K562 (cell line): ENCODE data around the gene SULT2B1. TPM values are rescaled to one million over a fixed set of nuclear protein-coding genes. Genes with fewer than 3 reads are reported as not detected.

Source experiments
- ADNP ChIP-seq: fragments of 200-800 bp; sonication (Bioruptor generic); IDR thresholded peaks from 2 replicates; pipeline ENCODE4 v1.6.1; 2016; ENCODE audit warnings: missing genetic modification characterization, missing compliant biosample characterization
- ASH1L ChIP-seq: fragments of 450-650 bp; IDR thresholded peaks from 2 replicates; pipeline ENCODE4 v1.6.1; 2018; ENCODE audit warnings: borderline replicate concordance, mild to moderate bottlenecking, low read depth; ENCODE audit not compliant: partially characterized antibody
- CBFA2T2 ChIP-seq: fragments of 450-650 bp; conservative IDR thresholded peaks from 2 replicates; pipeline ENCODE4 v1.6.1; 2017; ENCODE audit warnings: mild to moderate bottlenecking
- CBFA2T3 ChIP-seq: fragments of 450-650 bp; IDR thresholded peaks from 2 replicates; pipeline ENCODE4 v1.6.1; 2017
- CCNT2 ChIP-seq: IDR thresholded peaks from 2 replicates; pipeline ENCODE4 v1.6.1; 2011; ENCODE audit warnings: borderline replicate concordance, low read depth, mild to moderate bottlenecking, moderate library complexity, mixed read lengths, low read length; ENCODE audit not compliant: insufficient read length; ENCODE audit errors: extremely low read depth
- CREB1 ChIP-seq, 2 experiments: sonication (generic) in 1 of 2; formaldehyde crosslinking in 1 of 2; IDR thresholded peaks; 2 replicates each; pipeline versions ENCODE4 v1.6.1 to v1.8.0; 2012 to 2022; ENCODE audit warnings: inconsistent platforms in 1 of 2, mild to moderate bottlenecking in 1 of 2, missing genetic modification reagents in 1 of 2, moderate library complexity in 1 of 2
- GTF2F1 ChIP-seq: IDR thresholded peaks from 2 replicates; pipeline ENCODE4 v1.6.1; 2011; ENCODE audit warnings: low read depth, low read length, improper control_type of control experiment
- JUN ChIP-seq, 2 experiments: sonication (generic) in 1 of 2; formaldehyde crosslinking in 1 of 2; IDR thresholded peaks; 2 replicates each; pipeline versions ENCODE4 v1.6.1 to v1.8.0; 2012 to 2022; ENCODE audit warnings: borderline replicate concordance in 2 of 2, mild to moderate bottlenecking in 2 of 2, improper control_type of control experiment in 1 of 2, low read depth in 1 of 2, low read length in 1 of 2, missing genetic modification reagents in 1 of 2
- NFRKB ChIP-seq: fragments of 450-650 bp; IDR thresholded peaks from 2 replicates; pipeline ENCODE4 v1.6.1; 2016; ENCODE audit warnings: low read depth
- PCBP1 ChIP-seq: fragments of 200-400 bp; formaldehyde crosslinking; IDR thresholded peaks from 2 replicates; pipeline ENCODE4 v1.6.1; 2018; ENCODE audit warnings: mild to moderate bottlenecking, low read depth, low read length; ENCODE audit not compliant: poor library complexity, severe bottlenecking
- POLR2G ChIP-seq: fragments of 200-400 bp; formaldehyde crosslinking; IDR thresholded peaks from 2 replicates; pipeline ENCODE4 v1.6.1; 2017; ENCODE audit warnings: low read depth, mild to moderate bottlenecking, antibody characterized with exemption, low read length, moderate library complexity
- SAFB2 ChIP-seq: fragments of 200-400 bp; formaldehyde crosslinking; IDR thresholded peaks from 2 replicates; pipeline ENCODE4 v1.6.1; 2018; ENCODE audit warnings: borderline replicate concordance, low read length, low read depth, moderate library complexity; ENCODE audit not compliant: severe bottlenecking
- SMAD2 ChIP-seq: fragments of 150-350 bp; IDR thresholded peaks from 2 replicates; pipeline ENCODE4 v1.6.1; 2014; ENCODE audit warnings: low read depth, mild to moderate bottlenecking, low read length
- SRF ChIP-seq, 2 experiments: fragments of 250-450, 450-650 bp in 1 of 2; sonication (Bioruptor Pico) in 1 of 2; sonication (generic) in 1 of 2; formaldehyde crosslinking; IDR thresholded peaks; 2 replicates each; pipeline versions ENCODE4 v1.5.0 to v1.5.1; 2020 to 2022; ENCODE audit warnings: mild to moderate bottlenecking in 1 of 2, missing genetic modification reagents in 1 of 2
- TCF7 ChIP-seq: sonication (generic); IDR thresholded peaks from 2 replicates; pipeline ENCODE4 v1.6.1; 2016; ENCODE audit warnings: antibody characterized with exemption, borderline replicate concordance
- TRIM24 ChIP-seq, 2 experiments: fragments of 450-650 bp; IDR thresholded peaks; 2 replicates each; pipeline ENCODE4 v1.6.1; 2016
- ZNF592 ChIP-seq: fragments of 450-650 bp; IDR thresholded peaks from 2 replicates; pipeline ENCODE4 v1.6.1; 2017; ENCODE audit warnings: antibody characterized with exemption, mild to moderate bottlenecking
- polyA plus RNA-seq, 8 experiments: library from polyadenylated mRNA; depleted of rRNA in 4 of 8; stranded (reverse) in 5 of 8; unstranded in 3 of 8; fragments of >200 nt; fragmentation: Nextera tagmentation in 2 of 8; fragmentation: Illumina TruSeq in 1 of 8; extraction: Ambion mirVana in 2 of 8; extraction: Trizol in 1 of 8; gene quantifications; 2 replicates each; pipeline versions ENCODE4 v1.2.1 to v1.2.3, GENCODE V29; 2011 to 2014; ENCODE audit warnings: inconsistent platforms in 1 of 8, missing spikeins in 1 of 8
- total RNA-seq, 7 experiments: library from RNA; depleted of rRNA in 6 of 7; stranded (reverse); fragments of >200 nt in 6 of 7; fragmentation: Illumina TruSeq in 2 of 7; extraction: Trizol in 2 of 7; gene quantifications; 2 replicates each; pipeline versions ENCODE4 v1.2.1 to v1.2.3, GENCODE V29; 2011 to 2021; ENCODE audit warnings: low replicate concordance in 1 of 7
- TF ChIP-seq, protein P1 (sequence below): sonication (generic); formaldehyde crosslinking; IDR thresholded peaks from 2 replicates; pipeline ENCODE4 v1.8.0; 2022; ENCODE audit warnings: mild to moderate bottlenecking, missing genetic modification reagents

The SULT2B1 gene
- total and polyA plus RNA-seq, 9 of the 15 experiments (the other 6 are each of a cell fraction or from before 2014, with no cell fraction given) = 0.09 to 0.62 (median 0.22) TPM; not detected in 2

DNA sequence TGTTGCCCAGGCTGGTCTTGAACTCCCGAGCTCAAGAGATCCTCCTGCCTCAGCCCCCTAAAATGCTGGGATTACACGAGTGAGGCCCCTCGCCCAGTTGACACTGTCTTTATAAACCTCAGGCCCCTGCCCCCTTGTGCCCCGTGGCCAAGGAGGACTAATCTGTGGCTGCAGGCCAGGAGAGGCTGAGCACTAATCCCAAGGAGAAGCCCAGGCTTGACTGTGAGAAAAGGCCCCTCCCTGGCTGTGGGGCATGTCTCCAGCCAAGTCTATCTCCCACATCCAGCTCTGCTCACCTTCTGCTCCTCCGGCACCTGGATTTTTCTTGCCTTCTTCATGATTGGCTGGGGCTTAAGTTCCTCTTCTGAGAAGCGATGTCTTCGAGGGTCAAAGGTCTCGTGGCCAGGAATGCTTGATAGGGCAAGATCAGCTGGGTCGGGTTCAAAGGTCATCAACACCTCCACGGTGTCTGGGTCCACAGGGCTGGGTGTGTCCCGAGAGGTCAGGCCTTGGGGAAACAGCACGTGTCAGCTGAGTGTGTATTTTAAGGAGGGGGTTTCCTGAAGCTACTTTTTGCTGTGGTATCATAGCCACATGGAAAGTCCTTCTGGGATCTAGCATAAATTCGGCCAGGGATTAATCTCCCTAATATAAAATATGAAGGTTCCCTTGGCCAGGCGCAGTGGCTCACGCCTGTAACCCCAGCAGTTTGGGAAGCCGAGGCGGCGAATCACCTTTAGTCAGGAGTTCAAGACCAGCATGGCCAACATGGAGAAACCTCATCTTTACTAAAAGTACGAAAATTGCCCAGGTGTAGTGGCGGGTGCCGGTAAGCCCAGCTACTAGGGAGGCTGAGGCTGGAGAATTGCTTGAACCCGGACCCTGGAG is 81.4 kb downstream of the SULT2B1 start (continued):
- TF ChIP-seq SAFB2 (no peak), SRF (CRISPR knock-in tag; IDR thresholded peaks at IDR 0.05) (no peak), CCNT2 (no peak), TRIM24 (IDR thresholded peaks at IDR 0.05) (no peak; a peak in 2 of 4 replicates), ZNF592 (peak; percentile 90), TCF7 (no peak), GTF2F1 (no peak), CBFA2T3 (peak; percentile 77), ASH1L (no peak), JUN (IDR thresholded peaks at IDR 0.05; ENCODE audit: borderline replicate concordance, low read depth, low read length) (no peak), JUN (CRISPR knock-in tag; IDR thresholded peaks at IDR 0.05; ENCODE audit: borderline replicate concordance) (no peak), SMAD2 (no peak), CREB1 (IDR thresholded peaks at IDR 0.05) (no peak), CREB1 (CRISPR knock-in tag; IDR thresholded peaks at IDR 0.05) (no peak), NFRKB (no peak), ADNP (tag) (no peak), PCBP1 (no peak), CBFA2T2 (peak; percentile 67), POLR2G (no peak)
- TF ChIP-seq, protein P1, sequence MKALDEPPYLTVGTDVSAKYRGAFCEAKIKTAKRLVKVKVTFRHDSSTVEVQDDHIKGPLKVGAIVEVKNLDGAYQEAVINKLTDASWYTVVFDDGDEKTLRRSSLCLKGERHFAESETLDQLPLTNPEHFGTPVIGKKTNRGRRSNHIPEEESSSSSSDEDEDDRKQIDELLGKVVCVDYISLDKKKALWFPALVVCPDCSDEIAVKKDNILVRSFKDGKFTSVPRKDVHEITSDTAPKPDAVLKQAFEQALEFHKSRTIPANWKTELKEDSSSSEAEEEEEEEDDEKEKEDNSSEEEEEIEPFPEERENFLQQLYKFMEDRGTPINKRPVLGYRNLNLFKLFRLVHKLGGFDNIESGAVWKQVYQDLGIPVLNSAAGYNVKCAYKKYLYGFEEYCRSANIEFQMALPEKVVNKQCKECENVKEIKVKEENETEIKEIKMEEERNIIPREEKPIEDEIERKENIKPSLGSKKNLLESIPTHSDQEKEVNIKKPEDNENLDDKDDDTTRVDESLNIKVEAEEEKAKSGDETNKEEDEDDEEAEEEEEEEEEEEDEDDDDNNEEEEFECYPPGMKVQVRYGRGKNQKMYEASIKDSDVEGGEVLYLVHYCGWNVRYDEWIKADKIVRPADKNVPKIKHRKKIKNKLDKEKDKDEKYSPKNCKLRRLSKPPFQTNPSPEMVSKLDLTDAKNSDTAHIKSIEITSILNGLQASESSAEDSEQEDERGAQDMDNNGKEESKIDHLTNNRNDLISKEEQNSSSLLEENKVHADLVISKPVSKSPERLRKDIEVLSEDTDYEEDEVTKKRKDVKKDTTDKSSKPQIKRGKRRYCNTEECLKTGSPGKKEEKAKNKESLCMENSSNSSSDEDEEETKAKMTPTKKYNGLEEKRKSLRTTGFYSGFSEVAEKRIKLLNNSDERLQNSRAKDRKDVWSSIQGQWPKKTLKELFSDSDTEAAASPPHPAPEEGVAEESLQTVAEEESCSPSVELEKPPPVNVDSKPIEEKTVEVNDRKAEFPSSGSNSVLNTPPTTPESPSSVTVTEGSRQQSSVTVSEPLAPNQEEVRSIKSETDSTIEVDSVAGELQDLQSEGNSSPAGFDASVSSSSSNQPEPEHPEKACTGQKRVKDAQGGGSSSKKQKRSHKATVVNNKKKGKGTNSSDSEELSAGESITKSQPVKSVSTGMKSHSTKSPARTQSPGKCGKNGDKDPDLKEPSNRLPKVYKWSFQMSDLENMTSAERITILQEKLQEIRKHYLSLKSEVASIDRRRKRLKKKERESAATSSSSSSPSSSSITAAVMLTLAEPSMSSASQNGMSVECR (CRISPR knock-in tag) = no peak
